IMR-90 (cell line): ENCODE results near the gene CD320.

Experiments used
- FOS ChIP-seq: fragments of 150-350 bp; IDR thresholded peaks from 2 replicates; pipeline ENCODE4 v1.6.1; 2016; ENCODE audit warnings: low read depth, low read length
- MAFK ChIP-seq: IDR thresholded peaks from 2 replicates; pipeline ENCODE4 v1.6.1; 2012; ENCODE audit warnings: low read depth, low read length, improper control_type of control experiment
- MXI1 ChIP-seq: IDR thresholded peaks from 2 replicates; pipeline ENCODE4 v1.6.1; 2012; ENCODE audit warnings: low read depth, mild to moderate bottlenecking, low read length, moderate library complexity, borderline replicate concordance
- POLR2A ChIP-seq: IDR thresholded peaks from 2 replicates; pipeline ENCODE4 v1.6.1; 2012; ENCODE audit warnings: mild to moderate bottlenecking, low read depth, low read length
- RFX5 ChIP-seq: IDR thresholded peaks from 2 replicates; pipeline ENCODE4 v1.8.0; 2012; ENCODE audit warnings: low read depth, mild to moderate bottlenecking, low read length, moderate library complexity
- TF ChIP-seq, protein P1 (sequence below): conservative IDR thresholded peaks from 2 replicates; pipeline ENCODE4 v1.5.1; 2012; ENCODE audit warnings: mild to moderate bottlenecking, low read depth, low read length, improper control_type of control experiment
- TF ChIP-seq, protein P2 (sequence below): fragments of 150-350 bp; IDR thresholded peaks from 2 replicates; pipeline ENCODE4 v1.6.1; 2016; ENCODE audit warnings: low read depth, mild to moderate bottlenecking, low read length, moderate library complexity, borderline replicate concordance
- TF ChIP-seq, protein P3 (sequence below): fragments of 150-350 bp; IDR thresholded peaks from 2 replicates; pipeline ENCODE4 v1.6.1; 2017; ENCODE audit warnings: mild to moderate bottlenecking, antibody characterized with exemption, low read length, low read depth

DNA sequence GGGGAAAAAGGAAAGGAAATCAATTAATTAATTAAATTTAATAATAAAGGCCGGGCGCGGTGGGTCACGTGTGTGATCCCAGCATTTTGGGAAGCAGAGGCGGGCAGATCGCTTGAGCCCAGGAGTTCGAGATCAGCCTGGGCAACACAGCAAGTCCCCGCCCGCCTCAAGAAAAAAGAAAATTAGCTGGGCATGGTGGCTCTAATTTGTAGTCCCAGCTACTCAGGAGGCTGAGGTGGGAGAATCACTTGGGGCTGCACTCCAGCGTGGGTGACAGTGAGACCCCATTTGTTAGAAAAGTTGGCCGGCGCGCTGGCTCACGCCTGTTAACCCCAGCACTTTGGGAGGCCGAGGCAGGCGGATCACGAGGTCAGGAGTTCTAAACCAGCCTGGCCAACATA, 733 bp upstream of the CD320 start:
- TF ChIP-seq POLR2A (no peak), MXI1 (no peak), RFX5 (no peak), MAFK (no peak), FOS (no peak)
- TF ChIP-seq, protein P1, sequence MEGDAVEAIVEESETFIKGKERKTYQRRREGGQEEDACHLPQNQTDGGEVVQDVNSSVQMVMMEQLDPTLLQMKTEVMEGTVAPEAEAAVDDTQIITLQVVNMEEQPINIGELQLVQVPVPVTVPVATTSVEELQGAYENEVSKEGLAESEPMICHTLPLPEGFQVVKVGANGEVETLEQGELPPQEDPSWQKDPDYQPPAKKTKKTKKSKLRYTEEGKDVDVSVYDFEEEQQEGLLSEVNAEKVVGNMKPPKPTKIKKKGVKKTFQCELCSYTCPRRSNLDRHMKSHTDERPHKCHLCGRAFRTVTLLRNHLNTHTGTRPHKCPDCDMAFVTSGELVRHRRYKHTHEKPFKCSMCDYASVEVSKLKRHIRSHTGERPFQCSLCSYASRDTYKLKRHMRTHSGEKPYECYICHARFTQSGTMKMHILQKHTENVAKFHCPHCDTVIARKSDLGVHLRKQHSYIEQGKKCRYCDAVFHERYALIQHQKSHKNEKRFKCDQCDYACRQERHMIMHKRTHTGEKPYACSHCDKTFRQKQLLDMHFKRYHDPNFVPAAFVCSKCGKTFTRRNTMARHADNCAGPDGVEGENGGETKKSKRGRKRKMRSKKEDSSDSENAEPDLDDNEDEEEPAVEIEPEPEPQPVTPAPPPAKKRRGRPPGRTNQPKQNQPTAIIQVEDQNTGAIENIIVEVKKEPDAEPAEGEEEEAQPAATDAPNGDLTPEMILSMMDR: no peak
- TF ChIP-seq, protein P2, sequence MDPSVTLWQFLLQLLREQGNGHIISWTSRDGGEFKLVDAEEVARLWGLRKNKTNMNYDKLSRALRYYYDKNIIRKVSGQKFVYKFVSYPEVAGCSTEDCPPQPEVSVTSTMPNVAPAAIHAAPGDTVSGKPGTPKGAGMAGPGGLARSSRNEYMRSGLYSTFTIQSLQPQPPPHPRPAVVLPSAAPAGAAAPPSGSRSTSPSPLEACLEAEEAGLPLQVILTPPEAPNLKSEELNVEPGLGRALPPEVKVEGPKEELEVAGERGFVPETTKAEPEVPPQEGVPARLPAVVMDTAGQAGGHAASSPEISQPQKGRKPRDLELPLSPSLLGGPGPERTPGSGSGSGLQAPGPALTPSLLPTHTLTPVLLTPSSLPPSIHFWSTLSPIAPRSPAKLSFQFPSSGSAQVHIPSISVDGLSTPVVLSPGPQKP: no peak
- TF ChIP-seq, protein P3, sequence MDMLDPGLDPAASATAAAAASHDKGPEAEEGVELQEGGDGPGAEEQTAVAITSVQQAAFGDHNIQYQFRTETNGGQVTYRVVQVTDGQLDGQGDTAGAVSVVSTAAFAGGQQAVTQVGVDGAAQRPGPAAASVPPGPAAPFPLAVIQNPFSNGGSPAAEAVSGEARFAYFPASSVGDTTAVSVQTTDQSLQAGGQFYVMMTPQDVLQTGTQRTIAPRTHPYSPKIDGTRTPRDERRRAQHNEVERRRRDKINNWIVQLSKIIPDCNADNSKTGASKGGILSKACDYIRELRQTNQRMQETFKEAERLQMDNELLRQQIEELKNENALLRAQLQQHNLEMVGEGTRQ: no peak
